Large intestine (tissue), 3 donors: Measurements from ENCODE around the gene ZNF791. TPM values are rescaled to one million over a fixed set of nuclear protein-coding genes. Genes with fewer than 3 reads are reported as not detected.

ENCODE experiments used
- DNase-seq, 2 donors: peaks; one replicate each; pipeline versions ENCODE4 v3.0.0 to v3.0.0-alpha.2; 2013
- H3K27ac ChIP-seq: one replicate; pipeline ENCODE4 v1.5.1; 2013; ENCODE audit warnings: low read length
- H3K27me3 ChIP-seq: 2 replicates; pipeline ENCODE4 v1.6.1; 2013; ENCODE audit warnings: low read length; ENCODE audit not compliant: control insufficient read depth, insufficient read depth
- H3K36me3 ChIP-seq: 2 replicates; pipeline ENCODE4 v1.6.1; 2013; ENCODE audit warnings: low read length; ENCODE audit not compliant: control insufficient read depth, insufficient read depth
- H3K4me1 ChIP-seq: one replicate; pipeline ENCODE4 v1.6.1; 2013; ENCODE audit warnings: low read length; ENCODE audit not compliant: control insufficient read depth, insufficient read depth
- H3K4me3 ChIP-seq: one replicate; pipeline ENCODE4 v1.5.1; 2013; ENCODE audit warnings: low read length
- H3K9me3 ChIP-seq: one replicate; pipeline ENCODE4 v1.6.1; 2013; ENCODE audit warnings: mild to moderate bottlenecking, low read depth, low read length, moderate library complexity; ENCODE audit not compliant: control insufficient read depth
- WGBS: methylation state at CpG from one replicate; pipeline ENCODE4 v1.1.5; 2013; ENCODE audit warnings: low lambda C conversion rate; ENCODE audit not compliant: insufficient coverage; 5-methylcytosine and 5-hydroxymethylcytosine counted together
- polyA plus RNA-seq: library from polyadenylated mRNA; unstranded; fragments of 120-200 nt; gene quantifications from one replicate; pipeline ENCODE4 v1.2.1, GENCODE V29; 2013

ZNF791 gene
- polyA plus RNA-seq, 1 donor, result 19.0 TPM

DNA sequence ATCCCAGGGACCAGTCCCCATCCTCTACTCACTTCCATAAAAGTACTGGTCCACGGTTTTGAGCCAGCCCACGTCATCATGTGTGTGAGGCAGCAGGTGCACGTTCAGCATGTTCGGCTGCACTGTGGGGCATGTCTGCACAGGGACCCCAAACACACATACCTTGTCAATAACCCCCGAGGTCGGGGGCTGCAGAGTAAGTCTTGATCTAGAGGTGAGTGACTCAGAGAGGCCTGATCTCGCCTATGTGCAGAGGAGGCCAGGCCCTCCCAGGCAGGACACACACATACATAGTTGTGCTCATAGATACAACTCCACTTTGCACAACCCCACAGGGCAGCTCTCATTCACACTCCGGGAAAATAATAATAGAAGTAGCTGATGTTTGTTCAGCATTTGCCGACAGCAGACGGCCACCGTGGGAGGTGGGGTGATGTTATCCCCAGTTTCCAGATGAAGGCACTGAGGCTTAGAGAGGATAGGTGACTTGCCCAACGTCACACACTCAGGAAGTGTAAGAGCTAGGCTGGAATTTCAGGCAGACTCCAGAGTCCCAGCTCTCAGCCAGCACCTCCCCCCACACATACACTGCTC is 55.0 kb downstream of the ZNF791 start:
- Histone ChIP-seq H3K36me3 (peaks cover 32% of the 10 kb centered on the region), H3K27ac (no peak overlapping the region), H3K4me1 (peaks cover 20% of the 10 kb centered on the region), H3K9me3 (no peaks in the 10 kb centered on the region), H3K4me3 (peak overlapping the region; percentile 89), H3K27me3 (no peaks in the 10 kb centered on the region)
- no peak for DNase-seq
- no CpG with 5 or more reads among the region's 12 CpGs for WGBS

DNA sequence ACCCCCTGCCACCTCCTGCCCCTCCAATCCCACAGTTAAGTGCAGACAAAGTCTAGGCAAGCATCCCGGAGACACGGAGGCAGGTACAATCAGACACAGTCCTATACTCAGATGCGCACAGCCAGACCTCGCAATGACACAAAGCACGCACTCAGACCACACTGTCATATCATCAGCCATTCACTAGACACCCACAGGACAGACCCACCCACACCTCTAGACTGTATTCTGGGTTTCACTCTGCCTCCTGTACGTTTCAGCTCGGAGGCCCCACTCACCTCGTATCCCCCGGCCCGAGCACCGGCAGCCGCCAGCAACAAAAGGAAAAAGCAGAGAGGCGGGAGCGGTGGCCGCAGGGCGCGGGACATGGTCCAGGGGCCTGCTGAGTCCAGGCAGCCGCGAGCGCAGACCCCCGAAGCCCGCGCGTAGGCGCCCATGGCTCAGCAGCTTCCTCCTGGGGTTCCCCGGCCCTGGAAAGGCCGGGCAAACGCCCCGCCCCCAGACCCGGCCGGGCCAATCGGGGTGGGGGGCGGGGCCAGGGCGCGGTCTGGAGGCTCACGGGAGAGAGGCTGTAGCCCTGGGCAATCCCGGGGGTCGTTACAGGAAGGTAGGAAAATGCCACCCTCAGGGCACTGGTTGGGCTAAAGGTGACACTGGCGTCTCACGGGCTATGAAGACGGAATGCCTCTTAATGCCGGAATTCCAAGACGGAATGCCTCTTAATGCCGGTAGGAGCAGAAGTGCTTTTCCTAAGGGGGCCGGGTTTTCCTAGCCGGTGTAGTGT is 55.7 kb downstream of the ZNF791 start, which contains the start of the genes MAN2B1 and WDR83:
MAN2B1 (minus strand) TSS at position 478 of the 784 bp plus-strand sequence; CDS start at position 437, 41 bp downstream.
WDR83 (plus strand) TSS at position 543 of the 784 bp plus-strand sequence. CDS start 2,984 bp downstream, outside the sequence.
- peak; percentile 67 to 81 for DNase-seq
- Histone ChIP-seq H3K27me3 (no peaks in the 10 kb centered on the region), H3K4me1 (peaks cover 21% of the 10 kb centered on the region), H3K36me3 (peaks cover 26% of the 10 kb centered on the region), H3K27ac (peak within 1 kb of the TSS; percentile 93), H3K9me3 (no peaks in the 10 kb centered on the region), H3K4me3 (peak within 1 kb of the TSS; percentile 89)
- no CpG with 5 or more reads among the region's 46 CpGs for WGBS

DNA sequence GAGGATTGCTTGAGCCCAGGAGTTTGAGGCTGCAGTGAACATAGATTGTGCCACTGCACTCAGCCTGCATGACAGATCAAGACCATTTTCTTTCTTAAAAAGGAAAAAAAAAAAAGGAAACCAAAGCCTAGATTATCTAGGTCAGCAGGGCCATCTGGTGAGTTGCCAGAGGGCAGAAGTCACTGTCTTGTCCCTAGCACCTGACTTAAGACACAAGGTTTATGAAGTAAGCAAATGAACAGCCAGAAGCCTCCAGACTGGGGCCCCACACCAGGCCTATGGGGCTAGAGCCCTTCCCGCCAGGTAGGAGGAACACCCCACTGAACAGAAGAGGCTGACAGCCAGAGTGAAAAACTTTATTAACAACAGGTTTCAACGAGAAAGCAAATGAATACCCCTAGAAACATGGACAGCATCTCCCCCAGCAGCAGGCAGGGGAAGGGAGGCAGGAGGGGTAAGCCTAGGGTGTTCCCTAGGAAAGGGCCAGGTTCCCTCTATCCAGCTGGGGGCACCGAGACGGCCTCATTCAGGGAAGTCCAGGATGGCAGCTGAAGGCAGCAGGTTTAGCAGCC is 57.1 kb downstream of the ZNF791 start:
- no peaks in the 10 kb centered on the region for H3K27me3 ChIP-seq
- peak; percentile 62 to 64 for DNase-seq
- peaks cover 24% of the 10 kb centered on the region for H3K36me3 ChIP-seq
- WGBS, result no CpG with 5 or more reads among the region's 4 CpGs
- peak overlapping the region; percentile 93 for H3K27ac ChIP-seq
- no peaks in the 10 kb centered on the region for H3K9me3 ChIP-seq
- peaks cover 21% of the 10 kb centered on the region for H3K4me1 ChIP-seq
- peak overlapping the region; percentile 89 for H3K4me3 ChIP-seq

DNA sequence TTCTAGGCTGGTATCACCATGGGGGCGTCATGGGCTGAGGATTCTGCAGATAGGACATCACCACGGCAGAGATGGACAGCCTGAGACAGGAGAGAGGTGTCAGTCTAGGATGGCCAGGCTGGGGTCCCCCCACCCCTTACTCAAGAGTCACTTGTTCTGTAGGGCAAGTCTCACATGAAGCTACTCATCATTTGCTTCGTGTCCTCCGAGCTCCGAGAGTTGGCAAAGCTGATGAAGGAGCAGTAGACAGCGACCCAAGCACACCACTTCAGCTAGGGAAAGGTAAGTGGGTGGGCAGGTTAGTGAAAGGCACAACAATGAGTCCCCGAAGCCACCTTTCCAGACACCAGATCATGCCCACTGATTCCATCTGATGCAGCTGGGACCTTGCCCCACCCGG is 57.6 kb downstream of the ZNF791 start:
- DNase-seq, result no peak
- Histone ChIP-seq H3K36me3 (peaks cover 21% of the 10 kb centered on the region), H3K9me3 (no peaks in the 10 kb centered on the region), H3K27me3 (no peaks in the 10 kb centered on the region), H3K4me1 (peaks cover 21% of the 10 kb centered on the region), H3K27ac (peak overlapping the region; percentile 93), H3K4me3 (peak overlapping the region; percentile 71)
- WGBS, result no CpG with 5 or more reads among the region's 8 CpGs

DNA sequence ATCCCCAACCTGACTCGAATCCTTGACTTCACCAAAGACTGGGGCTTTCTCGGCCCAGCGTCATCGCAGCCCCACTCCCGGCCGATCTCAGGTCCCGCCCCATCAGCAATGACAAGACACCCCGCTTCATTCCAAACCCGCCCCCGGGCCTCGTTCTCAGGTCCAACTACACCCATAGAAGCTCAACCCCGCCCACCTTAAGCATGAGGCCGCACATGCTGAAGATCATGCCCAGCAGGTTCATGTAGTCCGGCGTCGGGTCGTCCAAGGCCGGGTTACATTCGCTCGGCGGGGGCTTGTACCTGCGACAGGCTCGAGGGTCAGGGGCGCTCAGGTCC is 58.2 kb downstream of the ZNF791 start:
- peak in 1 of 2 donors; percentile 50 for DNase-seq
- Histone ChIP-seq H3K36me3 (peaks cover 23% of the 10 kb centered on the region), H3K27me3 (no peaks in the 10 kb centered on the region), H3K4me3 (peak overlapping the region; percentile 71), H3K27ac (peak overlapping the region; percentile 93), H3K4me1 (peaks cover 21% of the 10 kb centered on the region), H3K9me3 (no peaks in the 10 kb centered on the region)
- no CpG with 5 or more reads among the region's 24 CpGs for WGBS

DNA sequence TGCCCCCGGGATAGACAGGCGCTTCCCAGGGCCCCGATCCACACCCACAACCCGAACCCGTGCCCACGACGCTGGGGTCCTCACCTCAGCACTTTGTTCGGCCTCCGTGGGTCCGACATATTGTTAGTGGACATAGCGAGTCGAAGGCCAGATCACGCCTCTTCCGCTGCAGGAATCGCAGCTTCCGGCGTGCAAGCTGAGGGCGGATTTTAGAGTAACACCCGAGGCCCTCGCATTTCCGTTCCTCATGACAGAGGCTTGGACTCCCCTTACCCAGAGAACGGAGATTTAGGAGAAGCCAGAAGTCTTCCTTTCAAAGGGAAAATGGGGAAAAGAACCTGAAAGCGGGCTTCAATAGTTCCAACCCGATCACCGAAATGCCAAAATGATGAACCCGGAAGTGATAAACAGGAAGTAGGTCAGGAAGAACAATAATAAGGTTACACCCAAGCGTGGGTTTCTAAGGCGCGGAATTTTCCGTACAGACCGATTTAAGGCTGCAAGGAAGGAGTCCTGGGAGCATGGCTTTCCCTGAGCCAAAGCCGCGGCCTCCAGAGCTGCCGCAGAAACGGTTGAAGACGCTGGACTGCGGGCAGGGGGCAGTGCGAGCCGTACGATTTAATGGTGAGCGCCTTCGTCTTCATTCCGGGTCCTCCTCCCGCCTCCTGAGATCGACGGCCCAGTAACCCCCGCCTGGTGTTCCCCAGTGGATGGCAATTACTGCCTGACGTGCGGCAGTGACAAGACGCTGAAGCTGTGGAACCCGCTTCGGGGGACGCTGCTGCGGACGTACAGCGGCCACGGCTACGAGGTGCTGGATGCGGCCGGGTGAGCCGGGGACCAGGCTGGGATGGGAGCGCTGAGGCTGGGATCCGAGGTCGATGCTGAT is 58.8 kb downstream of the ZNF791 start:
- peaks cover 21% of the 10 kb centered on the region for H3K4me1 ChIP-seq
- WGBS, result 0% methylated on average over 4 of the region's 64 CpGs

DNA sequence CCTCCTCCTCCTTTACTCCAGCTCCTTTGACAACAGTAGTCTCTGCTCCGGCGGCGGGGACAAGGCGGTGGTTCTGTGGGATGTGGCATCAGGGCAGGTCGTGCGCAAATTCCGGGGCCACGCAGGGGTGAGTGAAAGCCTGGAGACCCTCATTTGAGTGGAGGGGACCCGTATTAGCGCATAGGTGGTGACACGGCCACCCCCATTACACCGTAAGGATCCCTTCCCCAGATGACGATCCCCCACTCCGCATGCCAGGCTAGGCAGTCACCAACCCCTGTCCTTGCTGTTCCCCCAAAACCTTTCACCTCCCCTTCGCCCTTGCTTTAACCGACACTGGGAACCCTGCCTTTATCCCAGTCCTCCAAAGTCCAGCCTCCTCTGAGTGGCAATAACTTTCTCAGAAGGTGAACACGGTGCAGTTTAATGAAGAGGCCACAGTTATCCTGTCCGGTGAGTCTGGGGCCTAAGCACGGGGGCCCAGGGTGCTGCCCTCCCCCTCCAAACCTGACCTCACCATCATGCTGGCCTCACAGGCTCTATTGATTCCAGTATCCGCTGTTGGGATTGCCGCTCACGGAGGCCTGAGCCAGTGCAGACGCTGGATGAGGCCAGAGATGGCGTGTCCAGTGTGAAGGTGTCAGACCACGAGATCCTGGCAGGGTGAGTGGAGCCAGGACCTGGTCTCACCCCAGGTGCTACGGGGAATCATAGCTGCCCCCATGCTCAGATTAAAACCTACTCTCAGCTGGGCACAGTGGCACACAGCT is 59.6 kb downstream of the ZNF791 start:
- H3K27me3 ChIP-seq, result no peaks in the 10 kb centered on the region
- H3K9me3 ChIP-seq, result no peaks in the 10 kb centered on the region
- H3K36me3 ChIP-seq, result peaks cover 28% of the 10 kb centered on the region
- DNase-seq, result no peak
- no CpG with 5 or more reads among the region's 26 CpGs for WGBS
- peaks cover 21% of the 10 kb centered on the region for H3K4me1 ChIP-seq
- H3K4me3 ChIP-seq, result peak overlapping the region; percentile 71
- H3K27ac ChIP-seq, result peak overlapping the region; percentile 93

More for the DNA sequence above, 58.8 kb downstream of the ZNF791 start:
- Histone ChIP-seq H3K27me3 (no peaks in the 10 kb centered on the region), H3K4me3 (peak overlapping the region; percentile 71), H3K27ac (peak overlapping the region; percentile 93), H3K9me3 (no peaks in the 10 kb centered on the region), H3K36me3 (peaks cover 29% of the 10 kb centered on the region)
- peak; percentile 73 to 88 for DNase-seq

DNA sequence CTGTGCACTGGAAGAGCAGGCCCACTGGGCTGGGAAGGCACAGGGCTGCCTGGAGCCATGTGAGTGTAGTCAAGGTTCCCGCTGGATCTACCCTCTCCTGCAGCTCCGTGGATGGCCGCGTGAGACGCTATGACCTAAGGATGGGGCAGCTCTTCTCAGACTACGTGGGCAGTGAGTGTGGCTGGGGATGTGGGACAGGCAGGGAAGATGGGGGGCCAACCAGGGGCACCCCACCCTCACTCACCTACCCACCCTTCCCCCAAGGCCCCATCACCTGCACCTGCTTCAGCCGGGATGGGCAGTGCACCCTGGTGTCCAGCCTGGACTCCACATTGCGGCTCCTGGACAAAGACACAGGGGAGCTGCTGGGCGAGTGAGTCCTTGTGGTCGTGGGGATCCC is 62.0 kb downstream of the ZNF791 start:
- DNase-seq, result no peak
- peaks cover 14% of the 10 kb centered on the region for H3K4me1 ChIP-seq
- WGBS, result no CpG with 5 or more reads among the region's 10 CpGs
- H3K9me3 ChIP-seq, result no peaks in the 10 kb centered on the region
- peaks cover 50% of the 10 kb centered on the region for H3K36me3 ChIP-seq
- no peak overlapping the region for H3K4me3 ChIP-seq
- H3K27ac ChIP-seq, result no peak overlapping the region
- H3K27me3 ChIP-seq, result no peaks in the 10 kb centered on the region

DNA sequence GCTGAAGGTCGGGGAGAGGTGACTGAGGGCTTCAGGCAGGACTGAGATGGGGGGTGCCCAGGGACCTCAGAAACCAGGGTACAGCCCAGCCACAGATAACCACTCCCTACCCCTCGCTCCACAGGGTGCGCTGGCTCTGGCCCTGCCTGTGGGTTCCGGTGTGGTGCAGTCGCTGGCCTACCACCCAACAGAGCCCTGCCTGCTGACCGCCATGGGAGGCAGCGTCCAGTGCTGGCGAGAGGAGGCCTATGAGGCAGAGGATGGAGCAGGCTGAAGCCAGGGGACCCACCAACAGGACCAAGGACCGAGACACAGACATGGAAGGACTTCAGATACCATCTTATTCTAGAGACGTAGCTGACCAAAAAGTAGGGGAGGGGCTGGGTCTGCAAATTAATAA is 64.7 kb downstream of the ZNF791 start:
- no peak for DNase-seq
- H3K4me3 ChIP-seq, result no peak overlapping the region
- H3K27ac ChIP-seq, result no peak overlapping the region
- no peaks in the 10 kb centered on the region for H3K9me3 ChIP-seq
- peaks cover 4% of the 10 kb centered on the region for H3K4me1 ChIP-seq
- H3K27me3 ChIP-seq, result no peaks in the 10 kb centered on the region
- WGBS, result 100% methylated on average over 1 of the region's 10 CpGs
- H3K36me3 ChIP-seq, result peaks cover 68% of the 10 kb centered on the region
